GM12878 (cell line): ENCODE measurements around the gene NOS1AP. TPM values are rescaled to one million over a fixed set of nuclear protein-coding genes. Genes with fewer than 3 reads are reported as not detected.

Experiments
- ATAC-seq: fragments of 200-7000 bp; cut with Tn5 transposase; 3 replicates; pipeline ENCODE4 v1.9.1; 2020; ENCODE audit warnings: mild to moderate bottlenecking, moderate library complexity
- BruUV-seq: library from RNA; stranded (reverse); fragments of 400-500 nt; replicated peaks from 2 replicates; lab custom pipeline; 2021; lab: Mats Ljungman, UMichigan
- CTCF ChIA-PET: fragments of 300-600 bp; sonication (Branson Sonifier 250); formaldehyde crosslinking; extraction: SDS; loops from one replicate; lab custom pipeline; 2021; ENCODE audit warnings: inconsistent platforms; lab: Yijun Ruan, JAX
- POLR2A ChIA-PET: fragments of 350-600 bp; formaldehyde crosslinking; extraction: SDS; loops from one replicate; lab custom pipeline; 2021; ENCODE audit warnings: inconsistent platforms; lab: Charles Lee
- RAD21 ChIA-PET: fragments of 300-600 bp; sonication (Branson Sonifier 250); formaldehyde crosslinking; loops from one replicate; lab custom pipeline; 2023; ENCODE audit warnings: antibody characterized with exemption; ENCODE audit not compliant: unreplicated experiment; lab: Charles Lee
- SMC1A ChIA-PET: fragments of 300-600 bp; sonication (Branson Sonifier 250); formaldehyde crosslinking; loops from one replicate; lab custom pipeline; 2023; ENCODE audit not compliant: unreplicated experiment, uncharacterized antibody; lab: Charles Lee
- DNase-seq: peaks from one replicate; pipeline ENCODE4 v3.0.0-alpha.2; 2011; ENCODE audit warnings: low read depth, low spot score
- FAIRE-seq: peaks from 3 replicates; lab custom pipeline; 2011; peaks lifted over from hg19 to GRCh38; lab: Jason Lieb, UNC
- H2AFZ ChIP-seq: 2 replicates; pipeline ENCODE4 v1.6.0; 2011; ENCODE audit warnings: low read depth, low read length, control low read depth; ENCODE audit not compliant: control insufficient read depth
- H3K27ac ChIP-seq: 2 replicates; pipeline ENCODE4 v1.5.1; 2011; ENCODE audit warnings: control low read depth; ENCODE audit not compliant: control insufficient read depth, insufficient read depth
- H3K27me3 ChIP-seq, 2 experiments: replicated peaks in 1 of 2; 2 replicates each; pipeline versions ENCODE4 v1.6.0 to v1.6.1; 2011; ENCODE audit warnings: low read length in 1 of 2; ENCODE audit not compliant: control insufficient read depth in 2 of 2, insufficient read depth in 2 of 2
- H3K36me3 ChIP-seq, 2 experiments: 2 replicates each; pipeline ENCODE4 v1.5.1; 2011; ENCODE audit warnings: low read length in 1 of 2; ENCODE audit not compliant: control insufficient read depth in 2 of 2, insufficient read depth in 2 of 2
- H3K4me1 ChIP-seq: 2 replicates; pipeline ENCODE4 v1.6.1; 2011; ENCODE audit warnings: mild to moderate bottlenecking, low read length, moderate library complexity, mixed read lengths; ENCODE audit not compliant: control insufficient read depth, insufficient read depth
- H3K4me2 ChIP-seq: 2 replicates; pipeline ENCODE4 v1.6.0; 2011; ENCODE audit warnings: control low read depth; ENCODE audit not compliant: control insufficient read depth, insufficient read depth
- H3K4me3 ChIP-seq: fragments of 200-600 bp; sonication (generic); 2 replicates; pipeline ENCODE4 v1.5.1; 2016
- H3K79me2 ChIP-seq: 2 replicates; pipeline ENCODE4 v1.6.0; 2011; ENCODE audit warnings: low read length; ENCODE audit not compliant: control insufficient read depth, insufficient read depth
- H3K9ac ChIP-seq: 2 replicates; pipeline ENCODE4 v1.8.0; 2011; ENCODE audit warnings: low read length, control low read depth, mixed read lengths; ENCODE audit not compliant: control insufficient read depth, insufficient read depth
- H3K9me3 ChIP-seq: replicated peaks from 3 replicates; pipeline ENCODE4 v1.5.1; 2011; ENCODE audit warnings: mild to moderate bottlenecking, low read length; ENCODE audit not compliant: control insufficient read depth, insufficient read depth
- H4K20me1 ChIP-seq: 2 replicates; pipeline ENCODE4 v1.6.0; 2011; ENCODE audit not compliant: control insufficient read depth, insufficient read depth
- ASH2L ChIP-seq: fragments of 300-600, 200-600 bp; sonication (generic); IDR thresholded peaks from 2 replicates; pipeline ENCODE4 v1.6.1; 2017; ENCODE audit warnings: low read depth, mild to moderate bottlenecking, borderline replicate concordance
- HDGF ChIP-seq: fragments of 450-650 bp; IDR thresholded peaks from 2 replicates; pipeline ENCODE4 v1.6.1; 2016; ENCODE audit warnings: antibody characterized with exemption
- KAT2A ChIP-seq: conservative IDR thresholded peaks from 2 replicates; pipeline ENCODE4 v1.6.1; 2011; ENCODE audit warnings: low read depth, low read length; ENCODE audit not compliant: control insufficient read depth
- SRF ChIP-seq, 2 experiments: IDR thresholded peaks; 2 replicates each; pipeline ENCODE4 v1.6.1; 2011; ENCODE audit warnings: low read depth in 2 of 2, low read length in 2 of 2, mild to moderate bottlenecking in 1 of 2, moderate library complexity in 1 of 2
- YBX1 ChIP-seq: fragments of 450-650 bp; IDR thresholded peaks from 2 replicates; pipeline ENCODE4 v1.6.1; 2016; ENCODE audit warnings: antibody characterized with exemption
- ZZZ3 ChIP-seq: IDR thresholded peaks from 2 replicates; pipeline ENCODE4 v1.6.1; 2011; ENCODE audit warnings: low read depth; ENCODE audit not compliant: control insufficient read depth, insufficient read length
- WGBS: methylation state at CpG from one replicate; pipeline ENCODE4 v1.1.6; 2016; ENCODE audit warnings: low lambda C conversion rate; ENCODE audit not compliant: insufficient replicate concordance, insufficient coverage; ENCODE audit errors: missing lambda C conversion rate; 5-methylcytosine and 5-hydroxymethylcytosine counted together
- in situ Hi-C: fragments of 300-500 bp; cut with MboI; formaldehyde crosslinking; loops from 9 replicates; pipeline ENCODE4 v1.14.3; 2018; ENCODE audit warnings: mixed read lengths
- intact Hi-C: fragments of 100-400 bp; cut with micrococcal nuclease; formaldehyde crosslinking; loops from one replicate; pipeline ENCODE4 v1.14.2; 2022; ENCODE audit not compliant: unreplicated experiment
- polyA plus RNA-seq, 11 experiments: library from polyadenylated mRNA; depleted of rRNA in 4 of 11; unstranded in 6 of 11; stranded (reverse) in 5 of 11; fragments of >200 nt; fragmentation: Nextera tagmentation in 4 of 11; fragmentation: Illumina TruSeq in 1 of 11; extraction: Ambion mirVana in 4 of 11; extraction: Trizol in 1 of 11; gene quantifications; 1 replicate in 1 of 11; 2 replicates in 10 of 11; pipeline versions ENCODE4 v1.2.1 to v1.2.3, GENCODE V29; 2011 to 2016; ENCODE audit warnings: inconsistent platforms in 2 of 11, missing spikeins in 2 of 11, low read depth in 1 of 11
- total RNA-seq, 4 experiments: library from RNA; depleted of rRNA in 3 of 4; stranded (reverse); fragments of >200 nt in 3 of 4; fragmentation: Illumina TruSeq in 1 of 4; extraction: Trizol in 1 of 4; gene quantifications; 2 replicates each; pipeline versions ENCODE4 v1.2.1 to v1.2.3, GENCODE V29; 2013 to 2021
- TF ChIP-seq, protein P1 (sequence below): fragments of 450-650 bp; IDR thresholded peaks from 2 replicates; pipeline ENCODE4 v1.6.1; 2016; ENCODE audit warnings: mild to moderate bottlenecking
- TF ChIP-seq, protein P2 (sequence below): IDR thresholded peaks from 2 replicates; pipeline ENCODE4 v1.6.1; 2012; ENCODE audit warnings: improper control_type of control experiment, low read depth, low read length; ENCODE audit not compliant: insufficient replicate concordance

NOS1AP gene
- total and polyA plus RNA-seq, 10 of the 15 experiments (the other 5 are each of a cell fraction or from before 2014, with no cell fraction given): 0.03 to 0.15 TPM; not detected in 8

DNA sequence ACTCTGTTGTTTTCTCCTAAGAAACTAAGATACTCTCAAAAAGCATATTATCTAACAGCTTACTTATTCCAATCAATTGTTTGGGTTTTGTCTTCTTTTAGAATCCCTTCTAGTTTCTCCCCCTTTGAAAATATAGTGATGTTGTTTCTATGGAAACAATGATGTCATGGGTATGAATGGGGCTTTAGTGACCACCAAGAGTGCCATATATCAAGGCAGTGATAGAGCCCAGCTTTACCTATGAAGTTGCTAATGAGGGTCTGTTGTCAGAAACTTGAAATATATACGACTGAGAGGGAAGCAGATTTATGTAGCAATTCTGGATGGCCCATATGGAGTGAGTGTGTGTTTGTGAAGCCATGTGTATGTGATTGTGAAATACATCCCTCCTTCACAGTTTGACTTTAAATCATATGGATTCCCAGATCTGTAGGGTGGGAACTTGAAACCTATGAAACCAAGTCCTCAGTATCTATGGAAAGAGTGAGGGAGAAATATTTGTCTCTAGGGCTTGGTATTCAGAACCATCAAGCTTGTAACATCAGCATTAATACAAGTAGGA lies 190.5 kb downstream of the NOS1AP start:
- Histone ChIP-seq H4K20me1 (no peaks in the 10 kb centered on the region), H2AFZ (no peak overlapping the region), H3K4me3 (no peak overlapping the region), H3K4me1 (no peaks in the 10 kb centered on the region), H3K36me3 (no peaks in the 10 kb centered on the region), H3K4me2 (no peak overlapping the region), H3K9me3 (no peaks in the 10 kb centered on the region), H3K9ac (no peak overlapping the region), H3K27me3 (no peaks in the 10 kb centered on the region; a peak in 1 of 4 replicates), H3K27ac (no peak overlapping the region), H3K79me2 (no peaks in the 10 kb centered on the region)
- DNase-seq (no peak), ATAC-seq (no peak), FAIRE-seq (no peak)
- ChIA-PET POLR2A (no interaction called here), RAD21 (no interaction called here), CTCF (interaction anchor here (0.7 kb wide), 1 partner anchor 16 kb away, joined by 3 read pairs; no protein-coding TSS in a partner anchor), SMC1A (interaction anchor here (0.5 to 1.0 kb wide), 2 partner anchors 15 to 588 kb away, joined by 3 read pairs; no protein-coding TSS in a partner anchor)
- TF ChIP-seq HDGF: no peak
- TF ChIP-seq YBX1: no peak
- TF ChIP-seq, protein P1, sequence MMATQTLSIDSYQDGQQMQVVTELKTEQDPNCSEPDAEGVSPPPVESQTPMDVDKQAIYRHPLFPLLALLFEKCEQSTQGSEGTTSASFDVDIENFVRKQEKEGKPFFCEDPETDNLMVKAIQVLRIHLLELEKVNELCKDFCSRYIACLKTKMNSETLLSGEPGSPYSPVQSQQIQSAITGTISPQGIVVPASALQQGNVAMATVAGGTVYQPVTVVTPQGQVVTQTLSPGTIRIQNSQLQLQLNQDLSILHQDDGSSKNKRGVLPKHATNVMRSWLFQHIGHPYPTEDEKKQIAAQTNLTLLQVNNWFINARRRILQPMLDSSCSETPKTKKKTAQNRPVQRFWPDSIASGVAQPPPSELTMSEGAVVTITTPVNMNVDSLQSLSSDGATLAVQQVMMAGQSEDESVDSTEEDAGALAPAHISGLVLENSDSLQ: no peak
- no peak for TF ChIP-seq KAT2A
- TF ChIP-seq, protein P2, sequence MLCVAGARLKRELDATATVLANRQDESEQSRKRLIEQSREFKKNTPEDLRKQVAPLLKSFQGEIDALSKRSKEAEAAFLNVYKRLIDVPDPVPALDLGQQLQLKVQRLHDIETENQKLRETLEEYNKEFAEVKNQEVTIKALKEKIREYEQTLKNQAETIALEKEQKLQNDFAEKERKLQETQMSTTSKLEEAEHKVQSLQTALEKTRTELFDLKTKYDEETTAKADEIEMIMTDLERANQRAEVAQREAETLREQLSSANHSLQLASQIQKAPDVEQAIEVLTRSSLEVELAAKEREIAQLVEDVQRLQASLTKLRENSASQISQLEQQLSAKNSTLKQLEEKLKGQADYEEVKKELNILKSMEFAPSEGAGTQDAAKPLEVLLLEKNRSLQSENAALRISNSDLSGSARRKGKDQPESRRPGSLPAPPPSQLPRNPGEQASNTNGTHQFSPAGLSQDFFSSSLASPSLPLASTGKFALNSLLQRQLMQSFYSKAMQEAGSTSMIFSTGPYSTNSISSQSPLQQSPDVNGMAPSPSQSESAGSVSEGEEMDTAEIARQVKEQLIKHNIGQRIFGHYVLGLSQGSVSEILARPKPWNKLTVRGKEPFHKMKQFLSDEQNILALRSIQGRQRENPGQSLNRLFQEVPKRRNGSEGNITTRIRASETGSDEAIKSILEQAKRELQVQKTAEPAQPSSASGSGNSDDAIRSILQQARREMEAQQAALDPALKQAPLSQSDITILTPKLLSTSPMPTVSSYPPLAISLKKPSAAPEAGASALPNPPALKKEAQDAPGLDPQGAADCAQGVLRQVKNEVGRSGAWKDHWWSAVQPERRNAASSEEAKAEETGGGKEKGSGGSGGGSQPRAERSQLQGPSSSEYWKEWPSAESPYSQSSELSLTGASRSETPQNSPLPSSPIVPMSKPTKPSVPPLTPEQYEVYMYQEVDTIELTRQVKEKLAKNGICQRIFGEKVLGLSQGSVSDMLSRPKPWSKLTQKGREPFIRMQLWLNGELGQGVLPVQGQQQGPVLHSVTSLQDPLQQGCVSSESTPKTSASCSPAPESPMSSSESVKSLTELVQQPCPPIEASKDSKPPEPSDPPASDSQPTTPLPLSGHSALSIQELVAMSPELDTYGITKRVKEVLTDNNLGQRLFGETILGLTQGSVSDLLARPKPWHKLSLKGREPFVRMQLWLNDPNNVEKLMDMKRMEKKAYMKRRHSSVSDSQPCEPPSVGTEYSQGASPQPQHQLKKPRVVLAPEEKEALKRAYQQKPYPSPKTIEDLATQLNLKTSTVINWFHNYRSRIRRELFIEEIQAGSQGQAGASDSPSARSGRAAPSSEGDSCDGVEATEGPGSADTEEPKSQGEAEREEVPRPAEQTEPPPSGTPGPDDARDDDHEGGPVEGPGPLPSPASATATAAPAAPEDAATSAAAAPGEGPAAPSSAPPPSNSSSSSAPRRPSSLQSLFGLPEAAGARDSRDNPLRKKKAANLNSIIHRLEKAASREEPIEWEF: no peak
- TF ChIP-seq ZZZ3: no peak
- TF ChIP-seq SRF (IDR thresholded peaks at IDR 0.05; ENCODE audit: low read depth in 2 of 2, low read length in 2 of 2): no peak
- TF ChIP-seq ASH2L: no peak
- BruUV-seq: no TSS peak
- intact Hi-C loops: no loop called here
- in situ Hi-C loops: no loop called here
- 0% methylated on average over 1 of the region's 1 CpG for WGBS
